CD14-positive monocyte (primary cell): ENCODE measurements around the gene IL1A. TPM values are rescaled to one million over a fixed set of nuclear protein-coding genes. Genes with fewer than 3 reads are reported as not detected.
A peak's percentile ranks its signal among the peaks of the same experiment; 100 is the strongest.

Source experiments
- DNase-seq, 3 donors: peaks; one replicate each; pipeline ENCODE4 v3.0.0-alpha.2; 2011 to 2022
- H2AFZ ChIP-seq: 2 replicates; pipeline ENCODE4 v1.6.0; 2012; ENCODE audit warnings: mild to moderate bottlenecking, low read depth, low read length, inconsistent platforms; ENCODE audit not compliant: insufficient read depth, poor library complexity, severe bottlenecking
- H3K27ac ChIP-seq, 2 donors: 1 replicate in 1 of 2; 2 replicates in 1 of 2; pipeline ENCODE4 v1.5.1; 2012 to 2013; ENCODE audit warnings: low read length in 2 of 2, control low read depth in 1 of 2, inconsistent platforms in 1 of 2, low read depth in 1 of 2, mild to moderate bottlenecking in 1 of 2
- H3K27me3 ChIP-seq, 2 donors: one replicate each; pipeline versions ENCODE4 v1.6.0 to v1.6.1; 2011 to 2013; ENCODE audit warnings: low read length in 2 of 2; ENCODE audit not compliant: control insufficient read depth in 2 of 2, insufficient read depth in 2 of 2
- H3K36me3 ChIP-seq, 2 donors: replicated peaks in 1 of 2; 1 replicate in 1 of 2; 2 replicates in 1 of 2; pipeline versions ENCODE4 v1.5.1 to v1.6.1; 2012 to 2013; ENCODE audit warnings: low read length in 2 of 2, control low read depth in 1 of 2, inconsistent platforms in 1 of 2, mild to moderate bottlenecking in 1 of 2; ENCODE audit not compliant: insufficient read depth in 2 of 2, control insufficient read depth in 1 of 2
- H3K4me1 ChIP-seq, 2 donors: 1 replicate in 1 of 2; 2 replicates in 1 of 2; pipeline versions ENCODE4 v1.5.1 to v1.6.1; 2012 to 2013; ENCODE audit warnings: low read length in 2 of 2, control low read depth in 1 of 2, inconsistent platforms in 1 of 2, mild to moderate bottlenecking in 1 of 2, moderate library complexity in 1 of 2; ENCODE audit not compliant: insufficient read depth in 2 of 2, control insufficient read depth in 1 of 2
- H3K4me2 ChIP-seq: replicated peaks from 2 replicates; pipeline ENCODE3; 2012; ENCODE audit warnings: low read length, moderate library complexity, mild to moderate bottlenecking; ENCODE audit not compliant: poor library complexity, severe bottlenecking; ENCODE audit errors: extremely low read depth
- H3K4me3 ChIP-seq, 3 experiments: fragments of 200-600 bp in 1 of 3; sonication (generic) in 1 of 3; replicated peaks in 1 of 3; 1 replicate in 2 of 3; 2 replicates in 1 of 3; pipeline ENCODE4 v1.5.1; 2011 to 2013; ENCODE audit warnings: low read length in 3 of 3, mild to moderate bottlenecking in 3 of 3, control low read depth in 2 of 3, low read depth in 2 of 3, inconsistent platforms in 1 of 3, moderate library complexity in 1 of 3
- H3K79me2 ChIP-seq: 2 replicates; pipeline ENCODE4 v1.6.0; 2012; ENCODE audit warnings: mild to moderate bottlenecking, control low read depth, inconsistent platforms, low read length, moderate library complexity; ENCODE audit not compliant: insufficient read depth
- H3K9ac ChIP-seq: 2 replicates; pipeline ENCODE4 v1.6.0; 2017; ENCODE audit warnings: low read length, mild to moderate bottlenecking; ENCODE audit not compliant: insufficient read depth, poor library complexity, severe bottlenecking
- H3K9me3 ChIP-seq, 2 donors: replicated peaks in 1 of 2; 1 replicate in 1 of 2; 2 replicates in 1 of 2; pipeline versions ENCODE4 v1.5.1 to v1.6.1; 2012 to 2013; ENCODE audit warnings: low read length in 2 of 2, control low read depth in 1 of 2; ENCODE audit not compliant: control insufficient read depth in 1 of 2, insufficient read depth in 1 of 2
- H4K20me1 ChIP-seq: 2 replicates; pipeline ENCODE4 v1.6.0; 2012; ENCODE audit warnings: mild to moderate bottlenecking, low read length, control low read depth, moderate library complexity; ENCODE audit not compliant: insufficient read depth
- H3K27ac Mint-ChIP-seq, 7 donors: one replicate each; pipeline ENCODE4 v1.8.0; 2020; ENCODE audit warnings: mild to moderate bottlenecking in 7 of 7, mixed read lengths in 7 of 7, moderate library complexity in 6 of 7, inconsistent platforms in 2 of 7
- H3K27me3 Mint-ChIP-seq, 3 donors: one replicate each; pipeline ENCODE4 v1.8.0; 2021 to 2022; ENCODE audit warnings: low read depth in 3 of 3, mild to moderate bottlenecking in 3 of 3, mixed read lengths in 3 of 3, moderate library complexity in 3 of 3, inconsistent platforms in 1 of 3
- H3K36me3 Mint-ChIP-seq, 2 donors: one replicate each; pipeline ENCODE4 v1.8.0; 2020; ENCODE audit warnings: mixed read lengths in 2 of 2, inconsistent platforms in 1 of 2, mild to moderate bottlenecking in 1 of 2
- H3K4me1 Mint-ChIP-seq: one replicate; pipeline ENCODE4 v1.8.0; 2020; ENCODE audit warnings: mild to moderate bottlenecking, mixed read lengths
- H3K4me3 Mint-ChIP-seq, 2 donors: one replicate each; pipeline ENCODE4 v1.8.0; 2020; ENCODE audit warnings: mild to moderate bottlenecking in 2 of 2, mixed read lengths in 2 of 2, moderate library complexity in 1 of 2
- H3K9me3 Mint-ChIP-seq, 7 donors: one replicate each; pipeline ENCODE4 v1.8.0; 2020 to 2022; ENCODE audit warnings: mixed read lengths in 7 of 7, mild to moderate bottlenecking in 6 of 7, moderate library complexity in 6 of 7, inconsistent platforms in 2 of 7
- CTCF ChIP-seq: fragments of 200-600 bp; IDR thresholded peaks from one replicate; pipeline ENCODE4 v1.8.0; 2022; ENCODE audit warnings: antibody characterized with exemption, mild to moderate bottlenecking
- WGBS: methylation state at CpG from one replicate; pipeline ENCODE4 v1.1.5; 2013; ENCODE audit warnings: missing lambda C conversion rate; ENCODE audit not compliant: insufficient coverage; 5-methylcytosine and 5-hydroxymethylcytosine counted together
- intact Hi-C, 2 donors: fragments of 100-400 bp; cut with micrococcal nuclease; formaldehyde crosslinking; loops; one replicate each; pipeline versions ENCODE4 v1.15.0 to v1.15.1; 2023
- polyA plus RNA-seq, 3 donors: library from polyadenylated mRNA; depleted of rRNA in 1 of 3; unstranded in 2 of 3; stranded (reverse) in 1 of 3; fragments of 300-500 nt in 2 of 3; fragments of >200 nt in 1 of 3; fragmentation: Illumina TruSeq in 2 of 3; gene quantifications; 1 replicate in 2 of 3; 2 replicates in 1 of 3; pipeline ENCODE4 v1.2.3, GENCODE V29; 2012 to 2021

IL1A gene
- polyA plus RNA-seq, 3 donors: 0.26 to 0.83 TPM; not detected in 1

- Mint-ChIP-seq H3K27ac (peak overlapping the region; percentile 61 to 99 (median 95)), H3K36me3 (no peaks in the 10 kb centered on the region), H3K27me3 (peaks cover 2 to 4% (median 4%) of the 10 kb centered on the region in 3 donors), H3K9me3 (peaks cover 5 to 10% (median 6%) of the 10 kb centered on the region in 7 donors), H3K4me1 (peaks cover 46% of the 10 kb centered on the region), H3K4me3 (no peak overlapping the region)
- peak overlapping the region in 1 of 2 donors; percentile 99 for H3K27ac ChIP-seq
- no peaks in the 10 kb centered on the region for H3K27me3 ChIP-seq
- H3K9me3 ChIP-seq: no peaks in the 10 kb centered on the region
- no peak overlapping the region for H3K9ac ChIP-seq
- H3K4me1 ChIP-seq: peaks cover 53 to 63% of the 10 kb centered on the region in 2 donors
- H3K36me3 ChIP-seq: no peaks in the 10 kb centered on the region
- peaks cover 4% of the 10 kb centered on the region for H4K20me1 ChIP-seq
- no peak for TF ChIP-seq CTCF
- intact Hi-C loops: loop anchor here (5.0 to 10.0 kb wide), 5 partner anchors 33 to 90 kb away; partner anchors contain the start of genes CKAP2L (in 1 of the 2) and IL1B (in 1 of the 2)
- no peak overlapping the region for H3K4me3 ChIP-seq
- no peak overlapping the region for H3K4me2 ChIP-seq
- DNase-seq: peak in 2 of 3 donors; percentile 44 to 60
- WGBS: 73% methylated on average over 3 of the region's 3 CpGs
- no peak overlapping the region for H2AFZ ChIP-seq
- H3K79me2 ChIP-seq: no peaks in the 10 kb centered on the region
These were observed 10.5 kb upstream of the IL1A start for GRCh38 chr2:112794841-112795240.

GRCh38 chr2:112794131-112794733, 9.9 kb upstream of the IL1A start:
- DNase-seq: peak; percentile 97 to 100 (median 99)
- Histone ChIP-seq H3K4me2 (peak overlapping the region; percentile 36), H3K4me1 (peaks cover 47 to 59% of the 10 kb centered on the region in 2 donors), H3K27me3 (no peaks in the 10 kb centered on the region), H3K9ac (peak overlapping the region; percentile 73), H3K36me3 (no peaks in the 10 kb centered on the region), H3K79me2 (no peaks in the 10 kb centered on the region), H3K4me3 (peak overlapping the region in 1 of 3 experiments; percentile 29), H3K27ac (peak overlapping the region; percentile 70 to 99), H4K20me1 (peaks cover 4% of the 10 kb centered on the region), H2AFZ (no peak overlapping the region), H3K9me3 (no peaks in the 10 kb centered on the region)
- 0% methylated on average over 2 of the region's 5 CpGs for whole genome bisulfite sequencing
- peak overlapping the region; percentile 95 to 99 (median 97) for H3K27ac Mint-ChIP-seq
- peak overlapping the region in 1 of 2 donors; percentile 53 for H3K4me3 Mint-ChIP-seq
- no peaks in the 10 kb centered on the region for H3K36me3 Mint-ChIP-seq
- peaks cover 4 to 10% (median 6%) of the 10 kb centered on the region in 7 donors for H3K9me3 Mint-ChIP-seq
- intact Hi-C loops: loop anchor here in 1 of 2 donors (5.0 to 10.0 kb wide), 2 partner anchors 42 to 91 kb away; no protein-coding TSS in a partner anchor
- peaks cover 44% of the 10 kb centered on the region for H3K4me1 Mint-ChIP-seq
- TF ChIP-seq CTCF: no peak
- H3K27me3 Mint-ChIP-seq: peaks cover 2 to 4% (median 4%) of the 10 kb centered on the region in 3 donors
